Sigmoid colon (tissue), 4 donors: ENCODE data around the gene NECTIN1.

Source experiments
- POLR2A ChIP-seq, 2 donors: fragments of 450-650 bp; IDR thresholded peaks; one replicate each; pipeline ENCODE4 v1.6.1; 2016; ENCODE audit warnings: antibody characterized with exemption in 2 of 2, mild to moderate bottlenecking in 2 of 2, moderate library complexity in 2 of 2
- POLR2AphosphoS5 ChIP-seq, 4 donors: sonication (generic); formaldehyde crosslinking; IDR thresholded peaks; one replicate each; pipeline ENCODE4 v1.6.1; 2017; ENCODE audit warnings: antibody characterized with exemption in 4 of 4
- TF ChIP-seq, protein P1 (sequence below), 4 experiments: fragments of 450-650 bp in 3 of 4; fragments of 200-600 bp in 1 of 4; IDR thresholded peaks; one replicate each; pipeline ENCODE4 v1.5.1; 2016 to 2019; ENCODE audit warnings: antibody characterized with exemption in 4 of 4, mild to moderate bottlenecking in 3 of 4, moderate library complexity in 2 of 4

DNA sequence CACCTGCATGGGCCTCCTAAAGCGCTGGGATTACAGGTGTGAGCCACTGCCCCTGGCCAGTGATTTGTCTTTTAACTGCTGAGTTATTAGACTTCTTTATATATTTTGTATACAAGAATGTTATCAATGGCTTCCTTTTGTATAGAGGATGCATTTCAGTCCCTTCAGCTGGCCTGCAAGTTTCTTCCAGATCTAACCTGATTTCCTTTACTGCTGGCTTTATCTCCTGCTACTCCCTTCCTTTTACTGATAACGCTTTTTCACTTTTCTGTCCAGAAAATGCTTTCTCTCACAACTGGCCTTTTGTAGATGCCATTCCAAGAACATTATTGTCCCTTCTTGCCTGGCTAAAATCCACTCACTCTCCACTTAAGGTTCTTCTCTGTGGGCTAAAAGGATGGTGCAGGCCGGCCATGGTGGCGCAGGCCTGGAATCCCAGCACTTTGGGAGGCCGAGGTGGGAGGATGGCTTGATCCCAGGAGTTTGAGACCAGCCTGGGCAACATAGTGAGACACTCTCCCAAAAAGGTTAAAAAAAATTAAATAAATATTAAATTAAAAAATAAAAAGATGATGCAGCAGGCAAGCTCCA is 118.1 kb downstream of the NECTIN1 start:
- no peak for TF ChIP-seq POLR2A (IDR thresholded peaks at IDR 0.05)
- TF ChIP-seq, protein P1, sequence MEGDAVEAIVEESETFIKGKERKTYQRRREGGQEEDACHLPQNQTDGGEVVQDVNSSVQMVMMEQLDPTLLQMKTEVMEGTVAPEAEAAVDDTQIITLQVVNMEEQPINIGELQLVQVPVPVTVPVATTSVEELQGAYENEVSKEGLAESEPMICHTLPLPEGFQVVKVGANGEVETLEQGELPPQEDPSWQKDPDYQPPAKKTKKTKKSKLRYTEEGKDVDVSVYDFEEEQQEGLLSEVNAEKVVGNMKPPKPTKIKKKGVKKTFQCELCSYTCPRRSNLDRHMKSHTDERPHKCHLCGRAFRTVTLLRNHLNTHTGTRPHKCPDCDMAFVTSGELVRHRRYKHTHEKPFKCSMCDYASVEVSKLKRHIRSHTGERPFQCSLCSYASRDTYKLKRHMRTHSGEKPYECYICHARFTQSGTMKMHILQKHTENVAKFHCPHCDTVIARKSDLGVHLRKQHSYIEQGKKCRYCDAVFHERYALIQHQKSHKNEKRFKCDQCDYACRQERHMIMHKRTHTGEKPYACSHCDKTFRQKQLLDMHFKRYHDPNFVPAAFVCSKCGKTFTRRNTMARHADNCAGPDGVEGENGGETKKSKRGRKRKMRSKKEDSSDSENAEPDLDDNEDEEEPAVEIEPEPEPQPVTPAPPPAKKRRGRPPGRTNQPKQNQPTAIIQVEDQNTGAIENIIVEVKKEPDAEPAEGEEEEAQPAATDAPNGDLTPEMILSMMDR (IDR thresholded peaks at IDR 0.05): no peak
- no peak for TF ChIP-seq POLR2AphosphoS5 (IDR thresholded peaks at IDR 0.05)
